Thoracic aorta (tissue), 2 donors: ENCODE results near the gene HPS6. TPM values are rescaled to one million over a fixed set of nuclear protein-coding genes. Genes with fewer than 3 reads are reported as not detected.
"Not testable (repeated sequence)": the region's sequence is repeated elsewhere in the genome, so short reads cannot be mapped to it uniquely, and the experiment has no call there.

ENCODE experiments used
- ATAC-seq: fragments of 150-250 bp; one replicate; pipeline ENCODE4 v1.8.0; 2017; ENCODE audit warnings: low read depth; ENCODE audit not compliant: insufficient number of reproducible peaks, low FRiP score
- DNase-seq: peaks from one replicate; pipeline ENCODE4 v3.0.0-alpha.2; 2020; ENCODE audit warnings: low spot score
- H3K27ac ChIP-seq, 2 donors: fragments of 200-600 bp; sonication (generic); 1 replicate in 1 of 2; 2 replicates in 1 of 2; pipeline ENCODE4 v1.5.1; 2016; ENCODE audit warnings: mild to moderate bottlenecking in 2 of 2, moderate library complexity in 2 of 2
- H3K27me3 ChIP-seq: fragments of 200-600 bp; sonication (generic); replicated peaks from 2 replicates; pipeline ENCODE4 v1.6.0; 2016; ENCODE audit warnings: mild to moderate bottlenecking; ENCODE audit not compliant: insufficient read depth
- H3K36me3 ChIP-seq: fragments of 200-600 bp; sonication (generic); one replicate; pipeline ENCODE4 v1.5.1; 2016
- H3K4me1 ChIP-seq, 2 donors: fragments of 200-600 bp; sonication (generic); 1 replicate in 1 of 2; 2 replicates in 1 of 2; pipeline versions ENCODE4 v1.5.1 to v1.6.0; 2016; ENCODE audit warnings: low read depth in 2 of 2, mild to moderate bottlenecking in 1 of 2; ENCODE audit not compliant: control insufficient read depth in 1 of 2
- H3K4me3 ChIP-seq: fragments of 200-600 bp; sonication (generic); 2 replicates; pipeline ENCODE4 v1.5.1; 2016; ENCODE audit warnings: mild to moderate bottlenecking
- H3K9me3 ChIP-seq: fragments of 200-600 bp; sonication (generic); 2 replicates; pipeline ENCODE4 v1.5.1; 2016
- total RNA-seq, 2 donors: library from RNA; depleted of rRNA; stranded (reverse); fragments of >200 nt; gene quantifications; one replicate each; pipeline versions ENCODE4 v1.1.0 to v1.2.3, GENCODE V29; 2016
- TF ChIP-seq, protein P1 (sequence below): fragments of 200-600 bp; sonication (generic); IDR thresholded peaks from one replicate; pipeline ENCODE4 v1.5.1; 2019; ENCODE audit warnings: antibody characterized with exemption

Gene HPS6
- total RNA-seq, 2 donors from 2014 or later, result 21.8 to 22.3 TPM

DNA sequence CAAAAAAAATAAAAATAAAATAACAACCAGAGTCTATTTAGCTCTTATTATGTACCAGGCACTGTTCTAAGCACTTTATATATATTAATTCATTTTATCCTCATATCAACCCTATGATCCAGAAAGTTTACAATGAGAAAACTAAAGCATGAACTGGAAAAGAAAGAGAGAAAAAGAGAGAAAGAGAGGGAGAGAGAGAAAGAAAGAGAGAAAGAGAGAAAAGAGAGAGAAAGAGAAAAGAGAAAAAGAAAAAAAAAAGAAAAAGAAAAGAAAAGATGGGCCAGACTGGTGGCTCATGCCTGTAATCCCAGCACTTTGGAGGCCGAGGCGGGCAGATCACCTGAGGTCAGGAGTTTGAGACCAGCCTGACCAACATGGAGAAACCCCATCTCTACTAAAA, 19.1 kb upstream of the HPS6 start:
- no peak for ATAC-seq

DNA sequence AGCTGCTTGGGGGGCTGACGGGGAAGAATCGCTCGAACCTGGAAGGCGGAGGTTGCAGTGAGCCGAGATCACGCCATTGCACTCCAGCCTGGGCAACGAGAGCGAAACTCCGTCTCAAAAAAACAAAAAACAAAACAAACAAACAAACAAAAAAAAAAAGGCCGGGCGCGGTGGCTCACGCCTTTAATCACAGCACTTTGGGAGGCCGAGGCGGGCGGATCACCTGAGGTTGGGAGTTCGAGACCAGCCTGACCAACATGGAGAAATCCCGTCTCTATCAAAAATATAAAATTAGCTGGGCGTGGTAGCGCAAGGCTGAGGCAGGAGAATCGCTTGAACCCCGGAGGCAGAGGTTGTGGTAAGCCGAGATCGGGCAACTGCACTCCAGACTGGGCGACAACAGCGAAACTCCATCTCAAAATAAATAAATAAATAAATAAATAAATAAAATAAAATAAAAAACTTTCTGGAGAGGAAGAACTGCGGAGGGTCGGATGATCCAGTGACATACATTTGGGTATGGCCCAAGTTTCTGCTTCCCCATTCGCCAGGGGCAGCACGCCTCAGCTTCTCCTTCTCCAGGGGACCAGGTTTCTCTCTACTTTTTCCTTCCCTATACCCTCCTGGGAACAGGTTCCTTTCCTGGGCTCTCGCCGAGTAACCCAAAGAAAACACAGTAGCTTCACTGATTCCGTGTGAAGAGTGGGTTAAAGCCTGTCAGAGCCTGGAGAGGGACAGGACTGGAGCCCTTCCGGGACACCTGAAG, 10.1 kb upstream of the HPS6 start:
- not testable (repeated sequence) for DNase-seq, ATAC-seq, H3K27me3 ChIP-seq, H3K9me3 ChIP-seq, H3K36me3 ChIP-seq
- peak overlapping the region; percentile 98 for H3K4me3 ChIP-seq
- peaks cover 14 to 20% of the 10 kb centered on the region in 2 donors for H3K4me1 ChIP-seq
- H3K27ac ChIP-seq, result peak overlapping the region; percentile 82 to 88

More for the DNA sequence above, 19.1 kb upstream of the HPS6 start:
- Histone ChIP-seq H3K4me1 (no peaks in the 10 kb centered on the region), H3K9me3 (no peaks in the 10 kb centered on the region), H3K27me3 (no peaks in the 10 kb centered on the region), H3K36me3 (peaks cover 4% of the 10 kb centered on the region), H3K4me3 (no peak overlapping the region), H3K27ac (no peak overlapping the region)
- TF ChIP-seq, protein P1, sequence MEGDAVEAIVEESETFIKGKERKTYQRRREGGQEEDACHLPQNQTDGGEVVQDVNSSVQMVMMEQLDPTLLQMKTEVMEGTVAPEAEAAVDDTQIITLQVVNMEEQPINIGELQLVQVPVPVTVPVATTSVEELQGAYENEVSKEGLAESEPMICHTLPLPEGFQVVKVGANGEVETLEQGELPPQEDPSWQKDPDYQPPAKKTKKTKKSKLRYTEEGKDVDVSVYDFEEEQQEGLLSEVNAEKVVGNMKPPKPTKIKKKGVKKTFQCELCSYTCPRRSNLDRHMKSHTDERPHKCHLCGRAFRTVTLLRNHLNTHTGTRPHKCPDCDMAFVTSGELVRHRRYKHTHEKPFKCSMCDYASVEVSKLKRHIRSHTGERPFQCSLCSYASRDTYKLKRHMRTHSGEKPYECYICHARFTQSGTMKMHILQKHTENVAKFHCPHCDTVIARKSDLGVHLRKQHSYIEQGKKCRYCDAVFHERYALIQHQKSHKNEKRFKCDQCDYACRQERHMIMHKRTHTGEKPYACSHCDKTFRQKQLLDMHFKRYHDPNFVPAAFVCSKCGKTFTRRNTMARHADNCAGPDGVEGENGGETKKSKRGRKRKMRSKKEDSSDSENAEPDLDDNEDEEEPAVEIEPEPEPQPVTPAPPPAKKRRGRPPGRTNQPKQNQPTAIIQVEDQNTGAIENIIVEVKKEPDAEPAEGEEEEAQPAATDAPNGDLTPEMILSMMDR, result no peak
- DNase-seq, result no peak

DNA sequence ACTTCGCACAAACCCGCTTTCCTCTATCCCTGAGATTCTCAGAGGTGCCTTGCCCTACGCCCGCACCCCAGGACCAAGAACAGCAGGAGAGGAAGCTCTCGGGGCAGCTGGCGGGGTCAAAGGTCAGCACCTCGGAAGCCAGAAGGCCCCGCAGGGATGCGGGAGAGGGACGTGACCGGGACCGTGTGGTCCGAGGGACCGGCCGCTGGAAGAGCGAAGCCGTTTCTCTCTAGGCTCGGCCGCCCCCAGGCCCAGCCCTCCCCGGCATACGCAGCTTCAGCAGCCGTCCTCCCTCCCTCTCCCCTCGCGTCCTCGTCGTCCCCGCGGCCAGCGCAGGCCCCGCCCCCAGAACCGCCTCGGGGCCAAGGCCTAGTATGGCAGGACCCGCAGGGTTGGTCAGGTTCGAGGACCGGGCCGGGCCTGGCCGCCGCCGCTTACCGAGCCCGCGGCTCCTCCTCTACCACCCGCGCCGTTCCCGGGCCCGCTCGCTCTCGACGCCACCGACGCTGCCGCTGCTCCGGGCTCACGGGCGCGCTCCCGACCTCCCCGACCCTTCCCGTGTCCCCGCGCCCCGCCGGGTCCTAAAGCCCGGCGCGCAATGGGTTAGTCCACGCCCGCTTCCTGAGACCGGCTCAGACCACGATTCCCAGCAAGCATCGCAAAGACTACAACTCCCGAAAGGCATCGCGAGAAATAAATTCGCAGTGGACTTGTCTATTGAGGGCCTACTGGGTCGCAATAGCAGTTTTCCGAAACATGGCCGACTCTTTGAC, 9.3 kb upstream of the HPS6 start, which contains the start of gene ARMH3:
TSS of gene ARMH3 (minus strand) at position 527 of the 773 bp plus-strand sequence. CDS start 16,059 bp downstream, outside the sequence.
- Histone ChIP-seq H3K27me3 (no peaks in the 10 kb centered on the region), H3K27ac (peak within 1 kb of the TSS; percentile 82 to 88), H3K9me3 (no peaks in the 10 kb centered on the region), H3K4me3 (peak within 1 kb of the TSS; percentile 98), H3K36me3 (no peaks in the 10 kb centered on the region), H3K4me1 (peaks cover 14 to 20% of the 10 kb centered on the region in 2 donors)
- peak; percentile 88 for DNase-seq
- peak; percentile 98 for ATAC-seq
- TF ChIP-seq, protein P1, result no peak

DNA sequence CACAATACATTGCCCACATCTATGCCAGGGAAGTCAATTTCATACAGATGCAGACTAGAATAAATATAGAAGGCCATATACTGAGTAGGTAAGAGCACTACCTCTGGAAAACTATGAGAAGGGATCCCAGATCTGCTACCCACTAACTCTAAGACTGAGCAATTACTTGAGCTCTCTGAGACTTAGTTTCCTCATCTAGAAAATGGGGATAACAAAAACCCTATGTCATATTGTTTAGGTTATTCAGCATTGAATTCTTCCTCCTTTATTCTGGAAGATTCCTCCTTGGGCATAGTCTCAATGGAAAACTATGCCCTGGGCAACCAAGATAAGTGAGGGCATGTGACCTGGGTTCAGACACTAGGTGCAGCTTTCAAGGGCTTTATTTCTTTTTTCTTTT, 5.2 kb upstream of the HPS6 start:
- Histone ChIP-seq H3K36me3 (no peaks in the 10 kb centered on the region), H3K27ac (no peak overlapping the region), H3K27me3 (no peaks in the 10 kb centered on the region), H3K4me1 (peaks cover under 1 to 7% of the 10 kb centered on the region in 2 donors), H3K9me3 (no peaks in the 10 kb centered on the region), H3K4me3 (no peak overlapping the region)
- no peak for ATAC-seq
- TF ChIP-seq, protein P1, result no peak
- DNase-seq, result no peak

DNA sequence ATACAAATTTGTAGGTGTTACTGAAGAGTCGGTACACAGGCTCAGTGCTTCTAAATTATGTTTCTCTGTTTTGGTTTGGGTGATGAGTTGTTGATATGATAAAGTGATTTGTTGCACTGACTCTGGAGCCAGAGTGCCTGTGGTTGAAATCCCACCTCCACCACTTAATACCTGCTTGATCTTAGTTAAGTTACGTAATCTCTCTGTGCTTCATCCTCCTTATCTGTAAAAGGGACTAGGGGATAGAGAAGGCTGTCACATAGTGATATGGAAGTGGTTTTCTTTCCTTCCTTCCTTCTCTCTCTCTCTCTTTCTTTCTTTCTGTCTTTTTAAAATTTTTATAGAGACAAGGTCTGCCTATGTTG, 664 bp upstream of the HPS6 start:
- DNase-seq (no peak), ATAC-seq (no peak)
- Histone ChIP-seq H3K27me3 (no peaks in the 10 kb centered on the region), H3K9me3 (no peaks in the 10 kb centered on the region), H3K36me3 (peaks cover 5% of the 10 kb centered on the region), H3K27ac (peak overlapping the region; percentile 93 to 97), H3K4me1 (peaks cover 18 to 42% of the 10 kb centered on the region in 2 donors), H3K4me3 (peak overlapping the region; percentile 98)
- TF ChIP-seq, protein P1, result no peak
